Measurements from ENCODE around the gene ATP5PD. TPM values are rescaled to one million over a fixed set of nuclear protein-coding genes. Genes with fewer than 3 reads are reported as not detected.

ATP5PD gene
- total and polyA plus RNA-seq, 2 of the 13 experiments (the other 11 are each of a cell fraction or from before 2014, with no cell fraction given): 158 to 428 TPM

DNA sequence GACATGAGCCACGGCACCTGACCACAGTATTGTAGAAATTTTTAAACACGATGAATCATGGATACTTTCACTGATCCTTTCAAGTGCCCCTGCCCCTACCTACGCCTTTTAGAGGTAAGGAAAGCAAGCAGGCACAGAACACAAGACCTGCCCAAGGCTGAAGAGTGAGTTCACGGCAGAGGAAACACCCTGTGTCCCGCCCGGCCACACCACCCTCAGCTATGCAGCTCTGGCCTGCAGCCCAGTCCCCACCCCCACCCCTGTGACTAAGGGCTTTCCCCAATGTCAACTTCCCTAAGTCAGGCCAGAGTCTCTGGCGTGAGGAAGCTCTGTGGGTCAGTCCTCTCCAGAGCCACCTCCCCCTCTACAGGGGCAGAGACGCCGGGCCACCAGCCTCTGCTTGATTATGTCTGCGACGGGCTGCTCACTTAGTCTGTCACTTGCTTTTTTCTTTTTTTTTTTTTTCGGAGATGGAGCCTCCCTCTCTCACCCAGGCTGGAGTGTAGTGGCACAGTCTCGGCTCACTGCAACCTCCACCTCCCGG lies 49.4 kb upstream of the ATP5PD start (continued):
- TF ChIP-seq, protein P1, sequence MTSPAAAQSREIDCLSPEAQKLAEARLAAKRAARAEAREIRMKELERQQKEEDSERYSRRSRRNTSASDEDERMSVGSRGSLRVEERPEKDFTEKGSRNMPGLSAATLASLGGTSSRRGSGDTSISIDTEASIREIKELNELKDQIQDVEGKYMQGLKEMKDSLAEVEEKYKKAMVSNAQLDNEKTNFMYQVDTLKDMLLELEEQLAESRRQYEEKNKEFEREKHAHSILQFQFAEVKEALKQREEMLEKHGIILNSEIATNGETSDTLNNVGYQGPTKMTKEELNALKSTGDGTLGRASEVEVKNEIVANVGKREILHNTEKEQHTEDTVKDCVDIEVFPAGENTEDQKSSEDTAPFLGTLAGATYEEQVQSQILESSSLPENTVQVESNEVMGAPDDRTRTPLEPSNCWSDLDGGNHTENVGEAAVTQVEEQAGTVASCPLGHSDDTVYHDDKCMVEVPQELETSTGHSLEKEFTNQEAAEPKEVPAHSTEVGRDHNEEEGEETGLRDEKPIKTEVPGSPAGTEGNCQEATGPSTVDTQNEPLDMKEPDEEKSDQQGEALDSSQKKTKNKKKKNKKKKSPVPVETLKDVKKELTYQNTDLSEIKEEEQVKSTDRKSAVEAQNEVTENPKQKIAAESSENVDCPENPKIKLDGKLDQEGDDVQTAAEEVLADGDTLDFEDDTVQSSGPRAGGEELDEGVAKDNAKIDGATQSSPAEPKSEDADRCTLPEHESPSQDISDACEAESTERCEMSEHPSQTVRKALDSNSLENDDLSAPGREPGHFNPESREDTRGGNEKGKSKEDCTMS (CRISPR knock-in tag; conservative IDR thresholded peaks at IDR 0.05): no peak
- TF ChIP-seq ZNF781 (CRISPR knock-in tag; IDR thresholded peaks at IDR 0.05; ENCODE audit: borderline replicate concordance, not compliant biosample characterization) (no peak), AKAP8 (CRISPR knock-in tag; IDR thresholded peaks at IDR 0.05) (no peak), GABPB1 (CRISPR knock-in tag; IDR thresholded peaks at IDR 0.05) (peak; percentile 62), ZNF180 (CRISPR knock-in tag; IDR thresholded peaks at IDR 0.05; ENCODE audit: borderline replicate concordance, low read depth) (no peak), IRF2 (CRISPR knock-in tag; IDR thresholded peaks at IDR 0.05) (peak; percentile 39; the same call in 1 of the 2 replicates), FOXM1 (CRISPR knock-in tag; IDR thresholded peaks at IDR 0.05) (no peak), MIXL1 (CRISPR knock-in tag; IDR thresholded peaks at IDR 0.05) (no peak), NBN (conservative IDR thresholded peaks at IDR 0.05) (no peak), KLF13 (CRISPR knock-in tag; IDR thresholded peaks at IDR 0.05) (no peak), SSRP1 (CRISPR knock-in tag; IDR thresholded peaks at IDR 0.05) (no peak), KAT8 (CRISPR knock-in tag; IDR thresholded peaks at IDR 0.05) (peak; percentile 52), KDM1A (CRISPR knock-in tag; IDR thresholded peaks at IDR 0.05) (no peak; the same call in 1 of the 2 replicates), ZNF335 (CRISPR knock-in tag; IDR thresholded peaks at IDR 0.05) (peak; percentile 54; the same call in 1 of the 2 replicates), ZNF207 (IDR thresholded peaks at IDR 0.05; ENCODE audit: borderline replicate concordance) (no peak), XBP1 (CRISPR knock-in tag; IDR thresholded peaks at IDR 0.05) (no peak)
- TF ChIP-seq, protein P2, sequence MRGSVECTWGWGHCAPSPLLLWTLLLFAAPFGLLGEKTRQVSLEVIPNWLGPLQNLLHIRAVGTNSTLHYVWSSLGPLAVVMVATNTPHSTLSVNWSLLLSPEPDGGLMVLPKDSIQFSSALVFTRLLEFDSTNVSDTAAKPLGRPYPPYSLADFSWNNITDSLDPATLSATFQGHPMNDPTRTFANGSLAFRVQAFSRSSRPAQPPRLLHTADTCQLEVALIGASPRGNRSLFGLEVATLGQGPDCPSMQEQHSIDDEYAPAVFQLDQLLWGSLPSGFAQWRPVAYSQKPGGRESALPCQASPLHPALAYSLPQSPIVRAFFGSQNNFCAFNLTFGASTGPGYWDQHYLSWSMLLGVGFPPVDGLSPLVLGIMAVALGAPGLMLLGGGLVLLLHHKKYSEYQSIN (CRISPR knock-in tag; IDR thresholded peaks at IDR 0.05; ENCODE audit: borderline replicate concordance): no peak
- TF ChIP-seq, protein P3, sequence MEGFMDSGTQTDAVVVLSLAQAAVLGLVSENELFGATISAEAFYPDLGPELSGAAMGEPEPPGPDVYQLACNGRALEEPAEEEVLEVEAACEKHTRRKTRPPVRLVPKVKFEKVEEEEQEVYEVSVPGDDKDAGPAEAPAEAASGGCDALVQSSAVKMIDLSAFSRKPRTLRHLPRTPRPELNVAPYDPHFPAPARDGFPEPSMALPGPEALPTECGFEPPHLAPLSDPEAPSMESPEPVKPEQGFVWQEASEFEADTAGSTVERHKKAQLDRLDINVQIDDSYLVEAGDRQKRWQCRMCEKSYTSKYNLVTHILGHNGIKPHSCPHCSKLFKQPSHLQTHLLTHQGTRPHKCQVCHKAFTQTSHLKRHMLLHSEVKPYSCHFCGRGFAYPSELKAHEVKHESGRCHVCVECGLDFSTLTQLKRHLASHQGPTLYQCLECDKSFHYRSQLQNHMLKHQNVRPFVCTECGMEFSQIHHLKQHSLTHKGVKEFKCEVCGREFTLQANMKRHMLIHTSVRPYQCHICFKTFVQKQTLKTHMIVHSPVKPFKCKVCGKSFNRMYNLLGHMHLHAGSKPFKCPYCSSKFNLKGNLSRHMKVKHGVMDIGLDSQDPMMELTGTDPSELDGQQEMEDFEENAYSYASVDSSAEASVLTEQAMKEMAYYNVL (CRISPR knock-in tag; IDR thresholded peaks at IDR 0.05; ENCODE audit: borderline replicate concordance): no peak; the same call in 1 of the 2 replicates
- TF ChIP-seq, protein P4, sequence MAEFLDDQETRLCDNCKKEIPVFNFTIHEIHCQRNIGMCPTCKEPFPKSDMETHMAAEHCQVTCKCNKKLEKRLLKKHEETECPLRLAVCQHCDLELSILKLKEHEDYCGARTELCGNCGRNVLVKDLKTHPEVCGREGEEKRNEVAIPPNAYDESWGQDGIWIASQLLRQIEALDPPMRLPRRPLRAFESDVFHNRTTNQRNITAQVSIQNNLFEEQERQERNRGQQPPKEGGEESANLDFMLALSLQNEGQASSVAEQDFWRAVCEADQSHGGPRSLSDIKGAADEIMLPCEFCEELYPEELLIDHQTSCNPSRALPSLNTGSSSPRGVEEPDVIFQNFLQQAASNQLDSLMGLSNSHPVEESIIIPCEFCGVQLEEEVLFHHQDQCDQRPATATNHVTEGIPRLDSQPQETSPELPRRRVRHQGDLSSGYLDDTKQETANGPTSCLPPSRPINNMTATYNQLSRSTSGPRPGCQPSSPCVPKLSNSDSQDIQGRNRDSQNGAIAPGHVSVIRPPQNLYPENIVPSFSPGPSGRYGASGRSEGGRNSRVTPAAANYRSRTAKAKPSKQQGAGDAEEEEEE (CRISPR knock-in tag; IDR thresholded peaks at IDR 0.05; ENCODE audit: borderline replicate concordance): no peak
- TF ChIP-seq, protein P5, sequence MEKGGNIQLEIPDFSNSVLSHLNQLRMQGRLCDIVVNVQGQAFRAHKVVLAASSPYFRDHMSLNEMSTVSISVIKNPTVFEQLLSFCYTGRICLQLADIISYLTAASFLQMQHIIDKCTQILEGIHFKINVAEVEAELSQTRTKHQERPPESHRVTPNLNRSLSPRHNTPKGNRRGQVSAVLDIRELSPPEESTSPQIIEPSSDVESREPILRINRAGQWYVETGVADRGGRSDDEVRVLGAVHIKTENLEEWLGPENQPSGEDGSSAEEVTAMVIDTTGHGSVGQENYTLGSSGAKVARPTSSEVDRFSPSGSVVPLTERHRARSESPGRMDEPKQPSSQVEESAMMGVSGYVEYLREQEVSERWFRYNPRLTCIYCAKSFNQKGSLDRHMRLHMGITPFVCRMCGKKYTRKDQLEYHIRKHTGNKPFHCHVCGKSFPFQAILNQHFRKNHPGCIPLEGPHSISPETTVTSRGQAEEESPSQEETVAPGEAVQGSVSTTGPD (CRISPR knock-in tag; IDR thresholded peaks at IDR 0.05): no peak
- TF ChIP-seq, protein P6, sequence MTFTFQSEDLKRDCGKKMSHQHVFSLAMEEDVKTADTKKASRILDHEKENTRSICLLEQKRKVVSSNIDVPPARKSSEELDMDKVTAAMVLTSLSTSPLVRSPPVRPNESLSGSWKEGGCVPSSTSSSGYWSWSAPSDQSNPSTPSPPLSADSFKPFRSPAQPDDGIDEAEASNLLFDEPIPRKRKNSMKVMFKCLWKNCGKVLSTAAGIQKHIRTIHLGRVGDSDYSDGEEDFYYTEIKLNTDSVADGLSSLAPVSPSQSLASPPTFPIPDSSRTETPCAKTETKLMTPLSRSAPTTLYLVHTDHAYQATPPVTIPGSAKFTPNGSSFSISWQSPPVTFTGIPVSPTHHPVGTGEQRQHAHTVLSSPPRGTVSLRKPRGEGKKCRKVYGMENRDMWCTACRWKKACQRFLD (CRISPR knock-in tag; IDR thresholded peaks at IDR 0.05; ENCODE audit: borderline replicate concordance): no peak
